ENCODE data around the gene ATG101.
A peak's percentile ranks its signal among the peaks of the same experiment; 100 is the strongest.

ATG101 gene

DNA sequence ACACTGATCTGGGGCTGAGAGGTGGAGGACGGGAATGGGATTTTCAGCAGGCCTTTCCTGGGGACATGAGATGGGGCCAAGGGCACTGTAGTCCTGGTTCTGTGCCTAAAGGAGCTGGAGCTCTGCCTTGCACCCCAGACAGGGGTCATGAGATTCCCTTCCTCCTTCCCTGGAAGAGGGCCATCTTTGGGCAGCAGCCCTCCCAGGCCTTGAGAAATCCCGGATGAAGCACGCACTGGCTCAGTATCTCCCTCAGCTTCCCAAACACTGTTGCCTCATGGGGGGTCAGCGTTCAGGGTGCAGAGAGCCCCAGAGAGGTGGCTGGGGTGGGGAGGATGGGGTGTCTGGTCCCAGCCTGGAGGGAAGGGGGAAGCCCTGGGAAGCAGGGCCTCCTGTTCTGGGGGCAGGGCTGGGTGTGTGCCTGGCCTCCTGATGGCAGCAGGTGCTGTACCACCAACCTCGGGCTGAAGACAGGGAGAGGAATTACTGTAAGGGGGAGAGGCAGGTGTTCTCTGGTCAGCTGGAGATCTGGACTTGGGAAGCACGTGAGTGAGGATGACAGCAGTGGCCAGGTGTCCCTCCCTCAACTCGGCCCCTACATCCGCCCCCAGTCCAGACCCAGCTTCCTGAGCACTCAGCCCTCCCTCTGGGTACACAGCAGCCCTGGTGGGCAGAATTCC is 26.9 kb upstream of the ATG101 start:
- no peak for DNase-seq (ENCODE audit: low spot score)

DNA sequence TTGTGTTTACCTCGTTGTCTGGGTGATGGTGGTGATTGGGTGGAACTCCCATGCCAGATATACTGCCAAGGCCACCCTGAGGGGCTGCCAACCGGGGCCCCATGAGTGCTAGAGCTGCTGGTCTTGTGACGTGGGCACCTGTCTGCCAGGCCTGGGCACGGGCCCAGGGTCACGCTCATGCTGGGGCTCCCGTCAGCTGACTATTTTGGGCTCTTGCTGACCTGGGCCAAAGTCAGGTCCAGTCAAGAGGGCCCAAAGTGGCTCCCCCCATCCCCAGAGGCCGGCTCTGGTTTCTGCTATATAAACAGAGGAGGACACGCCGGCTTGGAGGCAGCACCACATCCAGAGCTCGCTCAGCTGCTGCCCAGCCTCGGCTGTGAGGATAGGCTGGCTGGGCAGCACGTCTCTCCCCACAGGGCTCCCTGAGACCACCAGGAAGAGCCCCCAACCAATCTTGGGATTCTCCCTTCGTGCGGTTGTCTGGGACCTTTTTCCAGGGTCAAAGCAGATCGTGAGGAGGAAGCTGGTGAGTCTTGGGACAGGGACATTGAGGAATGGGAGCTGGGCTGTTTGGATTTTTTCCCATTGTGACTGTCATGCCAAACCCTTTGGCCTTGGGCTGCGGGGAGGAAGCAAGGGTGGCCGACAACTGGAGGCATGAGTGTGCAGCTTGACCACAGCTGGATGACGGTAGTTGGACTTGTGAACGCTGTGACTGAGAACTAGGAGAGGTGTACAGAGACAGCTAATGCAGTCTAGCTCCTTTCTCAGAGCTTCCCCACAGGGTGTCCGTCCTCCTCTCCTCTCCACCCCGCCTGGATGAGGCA is 26.2 kb upstream of the ATG101 start:
- DNase-seq (ENCODE audit: low spot score), result no peak

DNA sequence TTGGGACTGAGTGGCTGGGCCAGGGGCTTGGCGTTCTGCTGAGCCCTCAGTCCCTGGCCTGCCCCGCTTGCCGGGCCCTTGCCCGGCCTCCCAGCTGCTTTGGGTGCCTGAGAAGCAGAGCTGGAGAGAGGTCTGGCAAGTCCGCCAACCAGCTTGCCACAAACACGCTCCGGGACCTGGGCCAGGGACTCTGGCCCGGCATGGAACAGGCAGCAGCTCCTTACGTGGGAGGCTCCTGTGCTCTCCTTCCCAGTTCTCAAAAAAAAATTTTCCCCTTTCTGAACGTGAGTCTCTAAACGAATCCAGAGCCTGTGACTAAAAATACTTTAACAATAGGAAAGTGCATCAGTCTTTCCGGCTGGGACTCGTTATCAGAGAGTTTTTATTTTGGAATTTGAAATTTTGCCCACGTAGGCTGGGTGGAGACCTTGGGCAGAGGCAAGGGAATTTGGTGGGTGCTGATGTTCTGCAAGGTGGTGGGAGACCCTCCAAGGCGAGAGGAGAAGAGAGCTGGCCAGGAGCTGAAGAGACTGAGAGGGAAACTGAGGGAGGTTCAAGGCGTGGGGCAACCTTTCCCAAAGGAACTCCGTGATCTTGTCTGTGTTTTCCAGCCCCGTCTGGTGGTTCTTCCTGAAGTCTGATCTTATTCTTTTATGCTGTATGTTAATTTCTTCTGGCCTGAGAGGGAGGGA is 25.3 kb upstream of the ATG101 start:
- no peak for DNase-seq (ENCODE audit: low spot score)

DNA sequence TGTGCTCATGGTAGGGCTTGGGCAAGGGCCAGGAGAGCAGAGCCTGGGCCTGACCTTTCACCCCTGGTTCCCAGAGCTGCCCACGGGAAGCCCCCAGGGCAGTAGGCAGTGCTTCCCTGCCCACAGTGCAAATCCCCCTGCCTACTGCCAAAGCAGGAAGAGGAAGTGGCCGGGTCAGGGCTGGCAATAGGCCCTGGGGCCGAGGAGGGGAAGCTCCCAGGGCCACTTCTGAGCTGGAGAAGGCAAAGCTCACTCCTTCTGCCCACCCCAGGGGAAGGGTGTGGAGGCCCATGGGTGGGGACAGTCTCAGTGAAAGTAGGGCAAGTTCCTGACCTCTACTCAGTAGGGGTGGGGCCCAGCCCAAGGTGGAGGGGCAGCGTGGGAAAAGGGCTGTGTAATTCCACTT is 24.0 kb upstream of the ATG101 start:
- no peak for DNase-seq (ENCODE audit: low spot score)

DNA sequence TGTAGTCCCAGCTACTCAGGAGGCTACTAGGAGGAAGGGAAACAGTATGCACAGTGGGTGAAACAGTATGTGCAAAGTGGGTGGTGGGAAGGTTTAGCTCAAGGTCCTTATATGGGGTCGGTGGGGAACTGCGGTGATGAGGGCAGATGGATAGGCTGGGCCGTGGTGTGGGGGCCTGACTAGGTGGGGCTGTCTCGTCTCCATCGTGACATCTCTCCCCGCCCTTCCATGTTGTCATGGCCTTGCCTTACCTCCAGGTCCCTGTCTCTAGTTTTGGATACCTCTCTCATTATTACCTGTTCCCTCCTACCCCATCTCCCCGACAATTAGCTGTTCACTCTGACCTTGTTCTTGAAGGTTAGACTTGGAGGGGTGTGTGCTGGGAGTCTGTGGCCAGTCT is 22.9 kb upstream of the ATG101 start:
- DNase-seq (ENCODE audit: low spot score), result no peak

DNA sequence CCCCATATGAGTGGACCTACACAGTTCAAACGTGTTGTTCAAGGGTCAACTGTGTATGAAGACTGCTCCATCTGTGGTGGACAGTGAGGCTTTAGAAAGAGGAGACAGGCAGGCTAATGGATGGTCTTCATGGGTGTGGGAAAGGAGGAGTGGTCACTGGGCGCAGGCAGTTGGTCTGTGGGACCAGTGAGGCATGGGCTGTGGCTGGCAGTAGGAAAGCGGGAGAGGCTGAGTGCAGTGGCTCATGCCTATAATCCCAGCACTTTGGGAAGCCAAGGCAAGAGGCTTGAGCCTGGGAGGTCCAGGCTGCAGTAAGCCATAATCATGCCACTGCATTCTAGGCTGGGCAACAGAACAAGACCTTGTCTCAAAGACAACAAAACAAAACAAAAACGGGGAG is 20.5 kb upstream of the ATG101 start:
- no peak for DNase-seq (ENCODE audit: low spot score)

DNA sequence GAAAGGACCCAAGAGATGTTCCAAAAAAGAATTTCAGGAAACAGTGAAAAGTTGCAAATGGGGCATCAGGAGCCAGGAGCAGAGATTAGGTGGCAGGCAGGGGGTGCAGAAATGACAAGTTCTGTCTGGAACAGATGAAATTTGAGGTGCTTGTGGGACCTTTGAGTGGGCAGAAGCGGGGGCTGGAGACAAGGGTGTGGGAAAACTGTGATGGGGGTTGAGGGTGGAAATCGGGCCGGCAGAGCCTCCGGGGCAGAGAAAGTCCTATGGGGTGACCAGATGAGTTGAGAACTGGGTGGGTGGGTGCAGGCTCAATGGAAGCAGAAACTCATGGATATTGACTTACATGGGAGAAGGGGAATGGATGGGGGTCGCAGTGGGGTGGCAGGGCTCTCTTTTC is 20.1 kb upstream of the ATG101 start:
- DNase-seq (ENCODE audit: low spot score), result no peak

DNA sequence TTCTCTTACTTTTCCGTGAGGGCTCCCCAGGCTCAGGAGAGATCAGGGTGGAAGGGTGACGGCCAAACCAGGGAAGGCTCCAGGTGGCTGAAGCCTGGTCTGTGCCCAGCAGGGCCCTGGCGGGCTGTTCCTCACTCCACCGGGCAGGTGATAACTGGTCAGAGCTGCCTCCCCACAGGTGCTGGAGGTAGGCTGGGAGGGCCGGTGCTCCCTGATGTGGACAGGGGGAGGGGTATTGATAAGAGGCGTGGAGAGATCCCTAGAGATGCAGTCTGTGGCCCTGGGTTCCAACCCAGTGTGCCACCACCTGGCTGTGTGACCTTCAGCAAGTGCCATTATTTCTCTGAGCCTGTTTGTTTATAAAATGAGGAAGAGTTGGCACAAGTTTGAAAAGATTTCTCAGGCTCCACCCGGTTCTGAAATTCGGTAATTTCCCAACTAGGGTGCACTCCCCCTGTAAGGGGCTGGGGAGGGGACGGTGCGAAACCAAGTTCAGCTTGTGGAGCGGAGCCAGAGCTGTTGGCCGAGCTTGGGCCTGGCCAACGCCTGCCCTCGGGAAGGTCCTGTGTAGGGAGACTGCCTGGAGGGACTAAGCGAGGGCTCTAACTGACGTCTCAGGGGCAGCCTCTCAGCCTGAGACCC is 19.5 kb upstream of the ATG101 start:
- no peak for DNase-seq (ENCODE audit: low spot score)

DNA sequence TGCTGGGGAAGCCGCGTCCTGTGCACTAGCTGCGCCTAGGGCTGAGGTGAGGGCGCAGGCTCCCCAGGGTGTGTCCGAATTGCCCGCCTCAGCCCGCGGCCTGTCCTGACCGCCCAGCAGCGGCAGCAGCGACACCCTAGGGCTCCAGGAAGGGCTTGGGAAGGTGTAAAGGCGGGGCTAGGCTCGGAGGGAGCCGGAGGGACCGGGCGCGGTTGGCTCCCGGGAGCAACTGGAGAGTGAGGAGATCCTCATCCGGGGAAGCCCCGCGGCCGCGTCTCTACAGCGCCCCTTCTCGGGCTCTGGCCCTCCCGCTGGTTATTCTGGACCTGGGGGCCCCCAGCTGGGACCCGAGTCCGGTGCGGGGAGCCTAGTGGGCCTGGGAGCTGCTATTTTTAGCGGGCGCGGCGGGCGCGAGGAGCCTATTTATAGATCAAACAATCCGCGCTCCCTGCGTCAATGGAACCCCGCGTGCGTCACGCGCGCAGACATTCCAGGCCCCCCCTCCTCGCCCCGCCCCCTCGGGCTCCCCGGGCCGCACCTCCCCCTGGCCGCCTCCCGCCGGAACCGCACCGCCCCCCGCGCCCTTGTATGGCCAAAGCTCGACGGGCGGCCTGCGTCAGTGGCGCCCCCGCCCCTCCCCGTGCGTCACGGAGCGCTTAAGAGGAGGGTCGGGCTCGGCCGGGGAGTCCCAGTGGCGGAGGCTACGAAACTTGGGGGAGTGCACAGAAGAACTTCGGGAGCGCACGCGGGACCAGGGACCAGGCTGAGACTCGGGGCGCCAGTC is 18.8 kb upstream of the ATG101 start, which contains the start of gene NR4A1:
NR4A1 (plus strand) TSS at position 685 of the 784 bp plus-strand sequence. CDS start 2,887 bp downstream, outside the sequence.
- peak; percentile 93 for DNase-seq (ENCODE audit: low spot score)

DNA sequence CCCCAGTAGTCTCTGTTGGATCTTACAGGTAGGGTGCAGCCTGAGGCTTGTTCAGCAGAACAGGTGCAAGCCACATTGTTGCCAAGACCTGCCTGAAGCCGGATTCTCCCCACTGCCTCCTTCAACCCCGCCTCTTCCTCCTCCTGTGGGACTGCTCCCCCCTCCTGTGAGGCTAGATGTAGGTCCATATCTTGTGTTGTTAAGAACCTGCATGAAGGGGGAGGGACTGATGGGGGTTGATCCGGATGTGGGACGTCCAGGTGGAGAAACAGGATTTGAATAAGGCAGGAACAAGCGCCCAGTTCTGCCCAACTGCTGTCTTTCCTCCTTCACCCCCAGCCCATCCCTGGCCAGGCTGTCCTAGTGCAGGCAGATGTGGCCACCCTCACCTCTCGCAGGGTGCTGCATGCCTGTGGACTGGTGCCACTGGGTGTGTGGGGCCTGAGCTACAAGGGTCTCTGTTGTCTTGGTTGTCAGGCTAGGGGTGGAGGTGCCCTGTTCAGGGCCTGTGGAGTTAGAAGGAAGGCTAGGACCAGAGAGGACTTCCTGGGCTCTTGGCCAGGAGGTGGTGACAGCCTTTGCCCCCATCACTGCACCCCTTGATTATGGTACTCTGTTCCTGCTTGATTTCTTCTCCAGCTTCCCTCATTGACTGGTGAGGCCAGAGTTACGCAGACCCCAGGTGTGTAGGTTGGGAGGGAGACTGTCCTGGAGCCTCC is 17.2 kb upstream of the ATG101 start:
- DNase-seq (ENCODE audit: low spot score), result no peak

DNA sequence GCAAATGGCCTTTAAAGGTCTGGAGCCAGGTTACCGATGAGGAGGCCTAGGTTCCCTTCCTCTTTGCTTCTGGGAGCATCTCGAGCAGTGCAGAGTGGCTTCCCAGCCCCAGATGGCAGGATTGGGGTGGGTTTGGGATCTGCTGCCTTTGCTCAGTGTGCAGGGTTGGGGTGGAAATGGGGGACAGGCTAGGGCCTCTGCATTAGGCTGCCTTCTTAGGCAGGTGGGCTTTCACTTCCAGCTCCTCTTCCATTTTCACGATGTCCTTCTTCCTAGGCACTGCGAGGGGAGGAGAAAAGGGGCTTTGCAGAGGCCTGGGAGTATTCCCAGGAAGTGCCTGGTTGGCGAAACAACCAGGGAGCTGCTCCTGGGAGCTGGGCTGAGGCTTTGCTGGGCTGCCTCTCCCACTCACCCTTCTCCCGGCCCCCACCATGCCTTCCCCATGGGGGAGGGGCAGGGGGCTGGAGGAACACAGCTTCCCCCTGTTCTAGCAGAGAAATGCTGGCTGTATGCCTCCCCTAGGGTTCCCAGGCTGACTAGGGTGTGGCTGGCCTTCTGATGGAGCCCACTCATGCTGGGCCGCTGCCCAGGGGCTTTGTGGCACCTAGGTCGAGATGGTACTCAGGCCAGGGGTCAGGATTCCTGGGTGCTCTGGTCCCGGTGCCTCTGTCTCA is 16.1 kb upstream of the ATG101 start:
- no peak for DNase-seq (ENCODE audit: low spot score)

DNA sequence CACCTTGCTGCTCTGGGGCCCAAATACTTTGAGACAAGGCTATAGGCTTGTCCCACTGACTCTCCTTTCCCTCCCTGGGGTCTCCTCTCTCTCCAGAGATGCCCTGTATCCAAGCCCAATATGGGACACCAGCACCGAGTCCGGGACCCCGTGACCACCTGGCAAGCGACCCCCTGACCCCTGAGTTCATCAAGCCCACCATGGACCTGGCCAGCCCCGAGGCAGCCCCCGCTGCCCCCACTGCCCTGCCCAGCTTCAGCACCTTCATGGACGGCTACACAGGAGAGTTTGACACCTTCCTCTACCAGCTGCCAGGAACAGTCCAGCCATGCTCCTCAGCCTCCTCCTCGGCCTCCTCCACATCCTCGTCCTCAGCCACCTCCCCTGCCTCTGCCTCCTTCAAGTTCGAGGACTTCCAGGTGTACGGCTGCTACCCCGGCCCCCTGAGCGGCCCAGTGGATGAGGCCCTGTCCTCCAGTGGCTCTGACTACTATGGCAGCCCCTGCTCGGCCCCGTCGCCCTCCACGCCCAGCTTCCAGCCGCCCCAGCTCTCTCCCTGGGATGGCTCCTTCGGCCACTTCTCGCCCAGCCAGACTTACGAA is 15.4 kb upstream of the ATG101 start:
- DNase-seq (ENCODE audit: low spot score), result no peak

DNA sequence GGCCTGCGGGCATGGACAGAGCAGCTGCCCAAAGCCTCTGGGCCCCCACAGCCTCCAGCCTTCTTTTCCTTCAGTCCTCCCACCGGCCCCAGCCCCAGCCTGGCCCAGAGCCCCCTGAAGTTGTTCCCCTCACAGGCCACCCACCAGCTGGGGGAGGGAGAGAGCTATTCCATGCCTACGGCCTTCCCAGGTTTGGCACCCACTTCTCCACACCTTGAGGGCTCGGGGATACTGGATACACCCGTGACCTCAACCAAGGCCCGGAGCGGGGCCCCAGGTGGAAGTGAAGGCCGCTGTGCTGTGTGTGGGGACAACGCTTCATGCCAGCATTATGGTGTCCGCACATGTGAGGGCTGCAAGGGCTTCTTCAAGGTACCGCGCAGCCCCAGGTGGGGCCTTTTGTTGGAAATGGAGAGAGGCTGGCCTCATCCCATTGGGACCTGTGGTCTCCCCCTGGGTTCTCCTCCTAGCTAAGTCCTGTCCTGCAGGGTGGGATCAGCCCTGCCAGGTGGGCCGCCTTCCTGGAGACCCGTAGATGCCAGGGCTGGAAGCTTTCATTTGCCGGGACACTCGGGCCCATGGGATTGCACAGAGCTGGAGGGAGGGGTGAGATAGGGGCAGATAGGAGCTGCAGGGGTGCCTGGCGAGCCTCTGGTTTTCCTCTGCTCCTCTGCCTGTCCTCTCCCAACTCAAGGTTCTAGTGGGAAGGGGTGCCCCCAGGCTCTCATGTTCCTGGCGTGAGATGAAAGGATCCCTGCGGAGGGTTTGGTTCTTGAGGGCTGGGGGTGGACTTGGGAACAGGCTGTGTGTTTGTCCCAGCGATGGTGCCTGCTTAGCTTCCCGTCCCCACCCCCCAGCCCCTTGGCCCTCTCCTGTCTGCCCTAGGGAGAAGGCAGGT is 14.7 kb upstream of the ATG101 start:
- no peak for DNase-seq (ENCODE audit: low spot score)

DNA sequence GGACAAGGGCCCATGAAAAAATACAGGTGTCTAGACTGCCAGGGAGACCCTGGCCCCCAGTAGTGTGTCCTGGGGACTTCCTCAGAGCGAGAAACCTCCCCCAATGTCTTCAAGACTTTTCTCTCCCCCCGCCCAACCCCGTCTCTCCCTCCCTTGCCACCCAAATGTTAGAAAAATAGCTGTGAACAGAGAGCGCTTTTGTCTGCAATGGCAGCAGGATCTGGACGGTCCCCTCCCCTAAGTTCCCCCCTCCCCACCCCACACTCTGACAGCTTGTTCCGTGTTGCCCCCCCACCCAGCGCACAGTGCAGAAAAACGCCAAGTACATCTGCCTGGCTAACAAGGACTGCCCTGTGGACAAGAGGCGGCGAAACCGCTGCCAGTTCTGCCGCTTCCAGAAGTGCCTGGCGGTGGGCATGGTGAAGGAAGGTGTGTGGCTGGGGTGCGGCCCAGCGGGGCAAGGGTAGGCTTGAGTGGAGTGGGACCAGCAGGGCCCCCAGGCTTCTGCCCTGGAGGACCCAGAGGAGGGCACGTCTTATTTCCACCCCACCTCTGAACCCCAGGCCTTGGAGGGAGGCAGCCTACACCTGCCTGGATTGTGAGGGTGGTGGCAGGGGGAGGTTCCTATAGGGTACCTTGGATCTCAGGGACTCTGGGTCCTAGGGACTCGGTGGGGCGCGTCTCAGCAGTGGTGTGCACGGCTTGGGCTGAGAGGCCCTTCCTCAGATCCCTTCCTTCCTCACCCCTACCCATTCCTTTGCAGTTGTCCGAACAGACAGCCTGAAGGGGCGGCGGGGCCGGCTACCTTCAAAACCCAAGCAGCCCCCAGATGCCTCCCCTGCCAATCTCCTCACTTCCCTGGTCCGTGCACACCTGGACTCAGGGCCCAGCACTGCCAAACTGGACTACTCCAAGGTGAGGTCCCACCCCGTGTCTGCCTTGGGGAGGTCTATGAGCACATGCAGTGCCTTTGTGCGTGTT is 13.8 kb upstream of the ATG101 start:
- DNase-seq (ENCODE audit: low spot score), result no peak

DNA sequence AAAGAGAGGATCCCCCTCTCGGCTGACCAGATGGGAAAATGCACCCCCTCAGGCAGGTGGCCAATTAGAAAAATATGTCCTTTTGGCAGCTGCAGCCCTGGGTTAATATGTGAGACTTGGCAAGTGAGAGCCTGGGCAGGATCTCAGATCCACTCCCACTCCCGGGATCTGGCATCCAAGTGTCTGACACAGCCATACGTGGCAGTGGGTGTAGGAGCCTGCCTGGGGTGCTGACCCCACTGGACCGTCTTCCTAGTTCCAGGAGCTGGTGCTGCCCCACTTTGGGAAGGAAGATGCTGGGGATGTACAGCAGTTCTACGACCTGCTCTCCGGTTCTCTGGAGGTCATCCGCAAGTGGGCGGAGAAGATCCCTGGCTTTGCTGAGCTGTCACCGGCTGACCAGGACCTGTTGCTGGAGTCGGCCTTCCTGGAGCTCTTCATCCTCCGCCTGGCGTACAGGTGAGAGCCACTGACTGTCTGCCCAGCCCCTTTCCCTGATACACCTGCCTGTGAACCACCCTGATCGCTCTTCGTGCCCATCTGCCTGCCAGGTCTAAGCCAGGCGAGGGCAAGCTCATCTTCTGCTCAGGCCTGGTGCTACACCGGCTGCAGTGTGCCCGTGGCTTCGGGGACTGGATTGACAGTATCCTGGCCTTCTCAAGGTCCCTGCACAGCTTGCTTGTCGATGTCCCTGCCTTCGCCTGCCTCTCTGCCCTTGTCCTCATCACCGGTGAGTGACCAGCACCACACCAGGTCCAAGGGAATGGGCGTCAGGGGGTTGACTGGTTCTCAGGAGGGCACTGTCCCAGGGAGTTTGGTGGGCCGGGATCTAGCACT is 12.8 kb upstream of the ATG101 start:
- no peak for DNase-seq (ENCODE audit: low spot score)

DNA sequence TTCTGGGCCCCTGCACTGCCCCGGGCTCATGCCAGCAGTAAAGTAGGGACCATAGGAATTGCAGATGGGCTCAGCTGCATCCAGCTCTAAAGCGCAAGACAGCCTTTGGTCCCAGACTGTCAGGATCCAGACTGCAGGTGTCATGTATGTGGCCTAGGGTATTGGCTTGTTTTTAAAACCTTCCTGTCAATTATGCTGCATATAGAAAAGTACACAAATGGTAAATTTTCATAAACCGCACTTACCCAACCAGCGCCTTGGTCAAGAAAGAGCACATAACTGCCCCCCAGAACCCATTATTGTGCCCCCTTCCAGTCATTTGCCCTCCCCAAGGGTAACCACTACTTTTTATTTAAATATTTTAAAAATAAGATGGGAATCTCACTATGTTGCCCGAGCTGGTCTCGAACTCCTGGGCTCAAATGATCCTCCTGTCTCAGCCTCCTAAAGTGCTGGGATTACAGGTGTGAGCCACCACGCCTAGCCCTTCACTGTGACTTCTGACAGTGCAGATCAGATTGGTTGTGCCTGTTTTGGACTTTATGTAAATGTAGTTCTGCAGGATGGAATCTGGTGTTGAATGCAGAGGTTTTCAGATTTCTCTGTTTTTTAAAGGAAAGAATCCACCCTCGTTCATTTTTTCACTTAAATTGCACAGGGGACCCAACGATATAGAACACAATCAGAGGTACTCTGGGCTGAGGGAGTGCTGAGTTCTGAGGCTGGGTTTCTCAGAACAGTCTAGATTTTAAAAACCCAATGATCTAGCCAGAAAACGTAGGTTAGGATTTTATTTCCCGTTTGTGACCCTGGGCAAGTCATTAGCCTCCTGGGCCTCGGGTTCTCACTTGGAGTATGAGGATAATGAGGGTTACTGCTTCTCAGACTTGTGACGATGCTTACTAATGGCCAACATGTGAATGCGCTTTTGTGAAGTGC is 11.9 kb upstream of the ATG101 start:
- DNase-seq (ENCODE audit: low spot score), result no peak
